Panc1 (cell line): ENCODE measurements around the gene UST. TPM values are rescaled to one million over a fixed set of nuclear protein-coding genes. Genes with fewer than 3 reads are reported as not detected.

Source experiments
- ATAC-seq: fragments of 200-7000 bp; cut with Tn5 transposase; 2 replicates; pipeline ENCODE4 v1.9.1; 2020; ENCODE audit warnings: mild to moderate bottlenecking, moderate library complexity
- BruUV-seq: library from RNA; stranded (reverse); fragments of 400-500 nt; replicated peaks from 2 replicates; lab custom pipeline; 2021; lab: Mats Ljungman, UMichigan
- CTCF ChIA-PET: fragments of 300-600 bp; sonication (Branson Sonifier 250); formaldehyde crosslinking; loops from one replicate; lab custom pipeline; 2022; ENCODE audit warnings: antibody characterized with exemption; lab: Charles Lee
- POLR2A ChIA-PET: fragments of 300-600 bp; sonication (Branson Sonifier 250); formaldehyde crosslinking; loops from one replicate; lab custom pipeline; 2022; ENCODE audit warnings: antibody characterized with exemption; lab: Charles Lee
- DNase-seq: peaks from one replicate; pipeline ENCODE4 v3.0.0-alpha.2; 2010; ENCODE audit warnings: low read depth, low spot score
- H3K27ac ChIP-seq: 2 replicates; pipeline ENCODE4 v1.5.1; 2011; ENCODE audit warnings: mild to moderate bottlenecking, low read length, inconsistent platforms
- H3K27me3 ChIP-seq: fragments of 200-500 bp; sonication (Bioruptor generic); 2 replicates; pipeline ENCODE4 v1.6.0; 2014; ENCODE audit warnings: low read length, inconsistent platforms; ENCODE audit not compliant: control insufficient read depth, insufficient read depth
- H3K36me3 ChIP-seq: fragments of 200-500 bp; sonication (Bioruptor generic); 2 replicates; pipeline ENCODE4 v1.5.1; 2014; ENCODE audit warnings: inconsistent platforms, mild to moderate bottlenecking, low read length, moderate library complexity; ENCODE audit not compliant: control insufficient read depth, insufficient read depth
- H3K4me1 ChIP-seq: 2 replicates; pipeline ENCODE4 v1.5.1; 2011; ENCODE audit warnings: inconsistent platforms, mild to moderate bottlenecking, low read length, moderate library complexity; ENCODE audit not compliant: control insufficient read depth, insufficient read depth
- H3K4me3 ChIP-seq, 2 experiments: 2 replicates each; pipeline ENCODE4 v1.5.1; 2011 to 2012; ENCODE audit warnings: low read depth in 2 of 2, low read length in 2 of 2, mild to moderate bottlenecking in 2 of 2, inconsistent platforms in 1 of 2, moderate library complexity in 1 of 2
- H3K9me3 ChIP-seq: fragments of 200-500 bp; sonication (Bioruptor generic); 2 replicates; pipeline ENCODE4 v1.5.1; 2014; ENCODE audit warnings: low read depth, mild to moderate bottlenecking, inconsistent platforms, low read length, moderate library complexity; ENCODE audit not compliant: control insufficient read depth, insufficient read depth
- POLR2AphosphoS5 ChIP-seq: IDR thresholded peaks from 2 replicates; pipeline ENCODE4 v1.6.1; 2012; ENCODE audit warnings: mild to moderate bottlenecking, low read depth, low read length, moderate library complexity
- SIN3A ChIP-seq: IDR thresholded peaks from 2 replicates; pipeline ENCODE4 v1.6.1; 2012; ENCODE audit warnings: low read depth, mild to moderate bottlenecking, low read length, moderate library complexity, borderline replicate concordance; ENCODE audit not compliant: insufficient read depth
- TCF7L2 ChIP-seq: IDR thresholded peaks from 2 replicates; pipeline ENCODE4 v1.6.1; 2011; ENCODE audit warnings: mild to moderate bottlenecking, low read depth, low read length, inconsistent platforms
- in situ Hi-C: cut with HindIII; loops from 2 replicates; pipeline ENCODE4 v1.10.0; 2016; ENCODE audit warnings: low sequenced_read_pairs, low pct_unique_long_range_greater_than_20kb
- intact Hi-C: fragments of 100-400 bp; cut with micrococcal nuclease; formaldehyde crosslinking; loops from one replicate; pipeline ENCODE4 v1.10.0; 2022; ENCODE audit not compliant: unreplicated experiment
- total RNA-seq: library from RNA; stranded (reverse); gene quantifications from one replicate; pipeline ENCODE4 v1.2.1, GENCODE V29; 2021; ENCODE audit not compliant: unreplicated experiment
- TF ChIP-seq, protein P1 (sequence below), 2 experiments: IDR thresholded peaks; 2 replicates each; pipeline ENCODE4 v1.6.1; 2011 to 2012; ENCODE audit warnings: low read depth in 2 of 2, control low read depth in 1 of 2, low read length in 1 of 2, mild to moderate bottlenecking in 1 of 2, moderate library complexity in 1 of 2; ENCODE audit not compliant: insufficient read depth in 1 of 2
- TF ChIP-seq, protein P2 (sequence below): fragments of 450-650 bp; IDR thresholded peaks from 2 replicates; pipeline ENCODE4 v1.5.1; 2017; ENCODE audit warnings: mild to moderate bottlenecking

The UST gene
- total RNA-seq, 1 experiment from 2014 or later, result 0.15 TPM

DNA sequence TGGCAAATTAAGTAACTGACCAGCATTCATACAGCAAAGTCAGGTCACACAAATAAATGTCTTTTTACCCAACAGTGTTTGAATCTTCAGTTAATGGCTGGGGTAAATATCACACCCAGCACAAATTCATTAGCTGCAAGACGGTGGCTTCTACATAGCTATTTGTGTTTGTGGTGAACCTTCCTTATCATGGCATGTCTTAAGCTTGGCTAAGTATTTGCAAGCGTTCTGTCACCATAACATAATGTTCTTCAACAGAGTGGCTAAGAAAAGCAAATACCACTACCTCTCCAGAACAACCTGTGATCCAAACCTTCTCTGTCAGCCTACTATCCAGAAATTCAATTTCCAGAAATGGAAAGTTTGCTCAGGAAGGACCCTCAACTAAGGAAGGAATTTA lies 315.1 kb downstream of the UST start:
- no TSS peak for BruUV-seq
- intact Hi-C loops (no loop called here), in situ Hi-C loops (no loop called here)
- ATAC-seq (no peak), DNase-seq (no peak)
- Histone ChIP-seq H3K9me3 (no peaks in the 10 kb centered on the region), H3K27me3 (no peaks in the 10 kb centered on the region; the same call in 1 of the 2 replicates), H3K27ac (no peak overlapping the region), H3K36me3 (no peaks in the 10 kb centered on the region), H3K4me1 (peaks cover 8% of the 10 kb centered on the region; the same call in 1 of the 2 replicates), H3K4me3 (no peak overlapping the region)
- ChIA-PET POLR2A (no interaction called here), CTCF (no interaction called here)
- no peak for TF ChIP-seq POLR2AphosphoS5
- TF ChIP-seq, protein P1, sequence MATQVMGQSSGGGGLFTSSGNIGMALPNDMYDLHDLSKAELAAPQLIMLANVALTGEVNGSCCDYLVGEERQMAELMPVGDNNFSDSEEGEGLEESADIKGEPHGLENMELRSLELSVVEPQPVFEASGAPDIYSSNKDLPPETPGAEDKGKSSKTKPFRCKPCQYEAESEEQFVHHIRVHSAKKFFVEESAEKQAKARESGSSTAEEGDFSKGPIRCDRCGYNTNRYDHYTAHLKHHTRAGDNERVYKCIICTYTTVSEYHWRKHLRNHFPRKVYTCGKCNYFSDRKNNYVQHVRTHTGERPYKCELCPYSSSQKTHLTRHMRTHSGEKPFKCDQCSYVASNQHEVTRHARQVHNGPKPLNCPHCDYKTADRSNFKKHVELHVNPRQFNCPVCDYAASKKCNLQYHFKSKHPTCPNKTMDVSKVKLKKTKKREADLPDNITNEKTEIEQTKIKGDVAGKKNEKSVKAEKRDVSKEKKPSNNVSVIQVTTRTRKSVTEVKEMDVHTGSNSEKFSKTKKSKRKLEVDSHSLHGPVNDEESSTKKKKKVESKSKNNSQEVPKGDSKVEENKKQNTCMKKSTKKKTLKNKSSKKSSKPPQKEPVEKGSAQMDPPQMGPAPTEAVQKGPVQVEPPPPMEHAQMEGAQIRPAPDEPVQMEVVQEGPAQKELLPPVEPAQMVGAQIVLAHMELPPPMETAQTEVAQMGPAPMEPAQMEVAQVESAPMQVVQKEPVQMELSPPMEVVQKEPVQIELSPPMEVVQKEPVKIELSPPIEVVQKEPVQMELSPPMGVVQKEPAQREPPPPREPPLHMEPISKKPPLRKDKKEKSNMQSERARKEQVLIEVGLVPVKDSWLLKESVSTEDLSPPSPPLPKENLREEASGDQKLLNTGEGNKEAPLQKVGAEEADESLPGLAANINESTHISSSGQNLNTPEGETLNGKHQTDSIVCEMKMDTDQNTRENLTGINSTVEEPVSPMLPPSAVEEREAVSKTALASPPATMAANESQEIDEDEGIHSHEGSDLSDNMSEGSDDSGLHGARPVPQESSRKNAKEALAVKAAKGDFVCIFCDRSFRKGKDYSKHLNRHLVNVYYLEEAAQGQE (IDR thresholded peaks at IDR 0.05; ENCODE audit: insufficient read depth in 1 of 2, low read depth in 2 of 2, low read length in 1 of 2), result no peak
- no peak for TF ChIP-seq TCF7L2

DNA sequence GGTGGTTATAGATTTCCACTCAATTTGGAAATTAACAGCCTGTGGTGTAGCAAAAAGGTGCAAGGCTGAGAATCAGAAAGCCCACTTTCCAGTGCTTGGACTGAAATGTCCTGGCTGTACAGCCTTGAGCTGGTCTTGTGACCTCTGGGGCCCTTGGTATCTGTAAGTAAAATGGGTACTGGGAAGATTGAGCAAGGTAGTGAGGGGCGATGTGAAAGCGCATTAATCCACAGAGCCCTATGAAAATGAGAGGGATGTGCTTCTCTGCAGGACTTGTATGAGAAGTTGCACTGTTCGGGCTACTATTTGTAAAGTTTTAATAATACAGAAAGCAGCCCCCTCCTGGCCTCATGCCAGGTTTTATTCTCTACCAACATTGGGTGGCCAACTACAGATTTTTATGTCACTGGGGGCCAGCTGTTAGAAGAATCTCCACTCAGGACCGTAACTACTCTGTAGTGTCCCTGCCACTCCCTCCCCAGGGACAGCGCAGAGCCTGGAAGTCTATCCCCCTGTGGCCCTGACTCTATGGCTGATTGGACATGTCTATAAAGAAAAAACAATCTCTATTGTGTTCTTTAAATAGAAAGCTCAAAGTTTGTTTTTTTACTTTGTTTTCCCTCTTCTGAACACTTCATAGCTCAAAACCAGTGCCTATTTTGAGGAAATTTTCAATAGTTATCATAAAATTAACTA lies 316.0 kb downstream of the UST start:
- in situ Hi-C loops, result no loop called here
- no TSS peak for BruUV-seq
- no peak for ATAC-seq
- TF ChIP-seq POLR2AphosphoS5, result no peak
- TF ChIP-seq TCF7L2, result no peak
- TF ChIP-seq, protein P2, sequence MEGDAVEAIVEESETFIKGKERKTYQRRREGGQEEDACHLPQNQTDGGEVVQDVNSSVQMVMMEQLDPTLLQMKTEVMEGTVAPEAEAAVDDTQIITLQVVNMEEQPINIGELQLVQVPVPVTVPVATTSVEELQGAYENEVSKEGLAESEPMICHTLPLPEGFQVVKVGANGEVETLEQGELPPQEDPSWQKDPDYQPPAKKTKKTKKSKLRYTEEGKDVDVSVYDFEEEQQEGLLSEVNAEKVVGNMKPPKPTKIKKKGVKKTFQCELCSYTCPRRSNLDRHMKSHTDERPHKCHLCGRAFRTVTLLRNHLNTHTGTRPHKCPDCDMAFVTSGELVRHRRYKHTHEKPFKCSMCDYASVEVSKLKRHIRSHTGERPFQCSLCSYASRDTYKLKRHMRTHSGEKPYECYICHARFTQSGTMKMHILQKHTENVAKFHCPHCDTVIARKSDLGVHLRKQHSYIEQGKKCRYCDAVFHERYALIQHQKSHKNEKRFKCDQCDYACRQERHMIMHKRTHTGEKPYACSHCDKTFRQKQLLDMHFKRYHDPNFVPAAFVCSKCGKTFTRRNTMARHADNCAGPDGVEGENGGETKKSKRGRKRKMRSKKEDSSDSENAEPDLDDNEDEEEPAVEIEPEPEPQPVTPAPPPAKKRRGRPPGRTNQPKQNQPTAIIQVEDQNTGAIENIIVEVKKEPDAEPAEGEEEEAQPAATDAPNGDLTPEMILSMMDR, result no peak
- TF ChIP-seq SIN3A, result no peak
- TF ChIP-seq, protein P1 (IDR thresholded peaks at IDR 0.05; ENCODE audit: insufficient read depth in 1 of 2, low read depth in 2 of 2, low read length in 1 of 2), result no peak
- Histone ChIP-seq H3K36me3 (no peaks in the 10 kb centered on the region), H3K27me3 (no peaks in the 10 kb centered on the region; the same call in 1 of the 2 replicates), H3K9me3 (no peaks in the 10 kb centered on the region), H3K27ac (no peak overlapping the region), H3K4me1 (peaks cover 8% of the 10 kb centered on the region; the same call in 1 of the 2 replicates), H3K4me3 (no peak overlapping the region)
- POLR2A ChIA-PET, result interaction anchor here (0.6 kb wide), 1 partner anchor 14 kb away, joined by 3 read pairs; no protein-coding TSS in a partner anchor
- intact Hi-C loops, result no loop called here
- DNase-seq, result no peak
- CTCF ChIA-PET, result no interaction called here
